T-helper 2 cell treated with Interferon-gamma antibody and Interleukin-4, amounts not matched to agents 5 μg/mL and 100 μg/mL, for 36 hours (primary cell): Measurements from ENCODE around the gene KCNMB1.

Experiments used
- DNase-seq: peaks from one replicate; pipeline ENCODE4 v3.0.0; 2021; ENCODE audit warnings: low spot score
- H3K27ac Mint-ChIP-seq: one replicate; pipeline ENCODE4 v1.8.0; 2021; ENCODE audit warnings: mild to moderate bottlenecking, mixed read lengths
- H3K27me3 Mint-ChIP-seq: one replicate; pipeline ENCODE4 v1.8.0; 2021; ENCODE audit warnings: low read depth, mixed read lengths
- H3K36me3 Mint-ChIP-seq: one replicate; pipeline ENCODE4 v1.8.0; 2021; ENCODE audit warnings: low read depth, mixed read lengths
- H3K4me1 Mint-ChIP-seq: one replicate; pipeline ENCODE4 v1.8.0; 2021; ENCODE audit warnings: low read depth, mixed read lengths
- H3K4me3 Mint-ChIP-seq: one replicate; pipeline ENCODE4 v1.8.0; 2022; ENCODE audit warnings: mild to moderate bottlenecking, moderate library complexity, mixed read lengths
- H3K9me3 Mint-ChIP-seq: one replicate; pipeline ENCODE4 v1.8.0; 2021; ENCODE audit warnings: mixed read lengths

KCNMB1 gene

DNA sequence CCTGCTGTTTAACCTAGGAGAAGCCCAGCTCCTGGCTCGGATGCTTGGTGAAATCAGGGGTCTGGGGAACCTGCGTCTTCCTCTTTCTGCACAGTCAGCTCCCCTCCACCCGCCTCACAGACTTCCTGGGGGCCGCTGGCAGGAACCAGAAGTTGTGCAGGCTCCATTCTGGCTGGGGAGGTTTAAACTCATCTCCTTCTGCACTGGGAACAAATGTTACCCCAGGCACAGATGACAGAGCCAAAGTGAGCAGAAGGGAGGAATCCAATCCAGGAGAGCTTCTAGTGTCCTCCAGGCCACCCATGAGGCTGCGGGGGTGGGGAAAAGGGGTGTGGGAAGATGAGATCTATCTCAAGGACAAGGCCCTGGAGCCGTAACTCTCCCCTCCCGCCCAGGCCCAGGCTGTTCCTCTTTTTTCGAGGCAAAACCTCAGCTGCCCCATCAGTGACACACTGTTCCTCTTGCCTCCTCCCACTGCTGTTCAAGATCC is 31.2 kb downstream of the KCNMB1 start:
- Mint-ChIP-seq H3K4me1 (peaks cover 5% of the 10 kb centered on the region), H3K27me3 (peaks cover 20% of the 10 kb centered on the region), H3K36me3 (no peaks in the 10 kb centered on the region), H3K4me3 (no peak overlapping the region), H3K9me3 (no peaks in the 10 kb centered on the region), H3K27ac (no peak overlapping the region)
- no peak for DNase-seq

DNA sequence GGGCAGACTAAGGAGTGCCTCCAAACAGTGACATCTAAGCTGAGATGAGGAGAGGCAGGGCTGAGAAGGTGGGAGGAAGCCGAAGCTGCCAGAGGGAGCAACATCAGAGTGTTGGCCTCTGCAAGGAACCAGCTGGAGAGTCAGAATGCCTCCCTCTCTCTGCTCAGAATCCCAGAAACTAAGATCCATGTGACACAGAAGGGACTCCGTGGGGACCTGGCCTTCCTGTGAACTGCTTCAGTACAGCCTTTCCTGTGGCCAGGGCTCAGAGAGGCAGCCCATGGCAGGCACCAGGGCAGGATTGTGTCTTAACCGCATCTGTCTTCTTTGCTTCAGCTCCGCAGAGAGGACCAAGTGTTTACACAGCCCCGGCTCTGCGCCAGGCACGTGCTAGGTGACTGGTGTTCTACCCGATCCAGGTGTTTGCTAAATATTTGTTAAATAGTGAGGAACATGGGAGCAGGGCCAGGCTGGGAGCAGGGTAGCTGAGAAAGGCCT is 33.5 kb downstream of the KCNMB1 start:
- Mint-ChIP-seq H3K27me3 (peaks cover 39% of the 10 kb centered on the region), H3K9me3 (no peaks in the 10 kb centered on the region), H3K36me3 (no peaks in the 10 kb centered on the region), H3K4me3 (no peak overlapping the region), H3K4me1 (peaks cover 2% of the 10 kb centered on the region), H3K27ac (no peak overlapping the region)
- no peak for DNase-seq

- Mint-ChIP-seq H3K27ac (no peak overlapping the region), H3K27me3 (peaks cover 50% of the 10 kb centered on the region), H3K9me3 (no peaks in the 10 kb centered on the region), H3K36me3 (no peaks in the 10 kb centered on the region), H3K4me1 (peaks cover 2% of the 10 kb centered on the region), H3K4me3 (no peak overlapping the region)
- no peak for DNase-seq
Observed at GRCh38 chr5:170353961-170354360, 35.2 kb downstream of the KCNMB1 start.

DNA sequence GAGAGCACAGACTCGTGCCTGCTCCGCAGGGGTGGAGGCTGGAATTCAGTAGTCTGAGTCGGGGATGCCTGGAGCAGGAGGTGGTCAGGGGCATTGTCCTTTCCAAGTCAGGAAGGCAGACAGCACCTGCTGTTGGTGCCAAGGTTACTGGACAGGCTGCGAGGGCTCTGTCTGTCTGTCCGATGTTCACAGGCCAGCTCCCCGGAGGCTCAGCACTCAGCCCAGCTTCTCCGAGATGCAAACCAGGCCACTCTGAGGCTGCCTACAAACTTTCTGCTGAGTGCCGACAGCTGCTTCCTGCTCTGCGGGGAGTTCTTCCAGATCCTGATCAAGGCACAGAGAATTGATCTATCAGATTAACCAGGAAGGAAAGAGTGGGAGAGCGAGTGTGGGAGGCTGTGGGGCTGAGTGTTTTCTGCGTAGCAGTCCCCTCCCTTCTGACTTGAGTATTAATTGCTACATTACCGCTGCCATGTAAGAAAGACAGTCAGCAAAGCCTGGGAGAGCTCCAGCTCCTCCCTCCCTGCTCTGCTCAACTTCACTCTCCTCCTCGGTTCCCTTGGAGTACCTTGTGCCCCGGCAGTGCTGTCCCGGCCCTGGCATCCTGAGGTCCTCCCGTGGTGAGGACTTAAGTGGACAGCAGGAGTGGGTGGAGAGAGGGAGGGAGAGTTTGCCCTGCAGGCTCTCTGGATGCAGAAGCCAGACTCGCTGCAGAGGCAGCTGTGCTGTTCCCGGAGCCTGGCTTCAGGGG is 36.0 kb downstream of the KCNMB1 start:
- H3K36me3 Mint-ChIP-seq, result no peaks in the 10 kb centered on the region
- no peak overlapping the region for H3K27ac Mint-ChIP-seq
- peak; percentile 4 for DNase-seq
- H3K9me3 Mint-ChIP-seq, result no peaks in the 10 kb centered on the region
- peaks cover 58% of the 10 kb centered on the region for H3K27me3 Mint-ChIP-seq
- no peak overlapping the region for H3K4me3 Mint-ChIP-seq
- H3K4me1 Mint-ChIP-seq, result peaks cover 5% of the 10 kb centered on the region

DNA sequence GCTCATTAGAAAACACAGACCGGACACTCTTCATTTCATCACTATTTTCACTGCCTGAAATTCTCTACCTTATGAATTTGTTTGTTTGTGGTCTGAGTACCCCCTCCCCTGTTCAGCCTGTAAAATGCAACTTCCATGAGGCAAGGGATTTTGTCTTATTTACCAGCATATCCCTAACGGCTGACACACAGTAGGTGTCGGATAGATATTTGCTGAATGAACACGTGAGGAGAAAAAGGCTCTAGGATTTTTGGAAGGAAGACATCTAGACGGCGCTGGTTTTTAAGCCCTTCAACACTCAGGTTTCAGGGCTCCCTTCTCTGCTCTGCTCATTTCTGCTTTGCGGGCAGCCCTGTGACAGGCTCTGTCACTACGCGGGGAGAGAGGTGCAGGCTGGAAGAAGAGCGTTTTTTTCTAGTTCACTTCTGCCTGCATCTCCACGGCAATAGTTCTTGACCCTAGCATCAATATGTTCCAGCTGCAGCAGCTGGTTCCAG is 41.0 kb downstream of the KCNMB1 start:
- DNase-seq, result no peak
- no peak overlapping the region for H3K27ac Mint-ChIP-seq
- H3K36me3 Mint-ChIP-seq, result no peaks in the 10 kb centered on the region
- H3K4me3 Mint-ChIP-seq, result no peak overlapping the region
- H3K27me3 Mint-ChIP-seq, result peaks cover 59% of the 10 kb centered on the region
- no peaks in the 10 kb centered on the region for H3K9me3 Mint-ChIP-seq
- H3K4me1 Mint-ChIP-seq, result peaks cover 5% of the 10 kb centered on the region

DNA sequence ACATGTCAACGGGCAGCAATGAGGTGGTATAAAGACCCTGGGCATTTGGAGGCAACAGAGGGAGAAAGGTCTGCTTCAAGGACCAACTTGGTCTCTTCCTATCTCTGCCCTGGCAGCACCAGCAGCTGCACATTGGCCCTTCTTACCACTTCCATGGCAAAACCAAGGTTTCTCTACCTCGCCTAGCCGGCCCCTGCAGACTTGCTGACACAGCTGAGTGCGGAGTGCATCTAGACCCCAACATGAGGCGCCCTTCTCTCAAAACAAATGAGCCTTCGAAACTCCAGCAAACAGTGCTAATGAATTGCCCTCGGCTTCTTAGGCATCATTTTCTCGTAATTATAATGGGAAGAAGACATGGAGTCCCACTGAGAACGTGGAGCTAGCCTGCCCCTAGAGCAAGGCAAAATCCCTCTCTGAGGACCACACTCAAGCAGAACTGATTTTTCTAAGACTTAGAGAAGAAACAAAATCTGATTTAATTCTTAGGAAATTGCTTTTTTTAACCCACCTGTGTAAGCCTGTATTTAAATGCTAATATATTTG is 42.1 kb downstream of the KCNMB1 start:
- no peak for DNase-seq
- no peak overlapping the region for H3K27ac Mint-ChIP-seq
- H3K4me1 Mint-ChIP-seq, result peaks cover 3% of the 10 kb centered on the region
- peaks cover 50% of the 10 kb centered on the region for H3K27me3 Mint-ChIP-seq
- no peaks in the 10 kb centered on the region for H3K36me3 Mint-ChIP-seq
- no peak overlapping the region for H3K4me3 Mint-ChIP-seq
- H3K9me3 Mint-ChIP-seq, result no peaks in the 10 kb centered on the region

- DNase-seq, result no peak
- Mint-ChIP-seq H3K4me3 (no peak overlapping the region), H3K9me3 (no peaks in the 10 kb centered on the region), H3K4me1 (peaks cover 3% of the 10 kb centered on the region), H3K27me3 (peaks cover 41% of the 10 kb centered on the region), H3K27ac (no peak overlapping the region), H3K36me3 (no peaks in the 10 kb centered on the region)
Observed at GRCh38 chr5:170345971-170346370, 43.2 kb downstream of the KCNMB1 start.

DNA sequence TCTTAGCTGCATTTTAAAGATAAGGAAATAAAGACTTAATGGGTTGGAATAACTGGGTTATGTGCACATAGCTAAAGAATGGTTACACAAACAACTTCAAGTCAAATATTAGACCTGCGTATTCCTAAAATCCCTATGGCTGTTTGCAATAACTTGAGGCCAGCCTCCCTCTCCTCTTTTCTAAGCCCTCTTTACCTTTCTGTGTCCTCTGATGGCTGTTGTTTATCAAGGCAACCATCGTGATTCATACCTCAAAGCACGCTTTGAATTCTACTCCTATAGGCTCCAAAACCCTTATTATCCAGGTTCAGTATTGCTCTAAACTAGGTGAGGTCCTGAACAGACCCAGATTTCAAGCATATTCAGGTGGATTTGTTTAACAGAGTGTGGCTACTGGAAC is 46.0 kb downstream of the KCNMB1 start:
- DNase-seq, result no peak
- H3K9me3 Mint-ChIP-seq, result no peaks in the 10 kb centered on the region
- H3K4me1 Mint-ChIP-seq, result peaks cover 11% of the 10 kb centered on the region
- H3K36me3 Mint-ChIP-seq, result no peaks in the 10 kb centered on the region
- no peak overlapping the region for H3K27ac Mint-ChIP-seq
- H3K27me3 Mint-ChIP-seq, result peaks cover 19% of the 10 kb centered on the region
- H3K4me3 Mint-ChIP-seq, result no peak overlapping the region

DNA sequence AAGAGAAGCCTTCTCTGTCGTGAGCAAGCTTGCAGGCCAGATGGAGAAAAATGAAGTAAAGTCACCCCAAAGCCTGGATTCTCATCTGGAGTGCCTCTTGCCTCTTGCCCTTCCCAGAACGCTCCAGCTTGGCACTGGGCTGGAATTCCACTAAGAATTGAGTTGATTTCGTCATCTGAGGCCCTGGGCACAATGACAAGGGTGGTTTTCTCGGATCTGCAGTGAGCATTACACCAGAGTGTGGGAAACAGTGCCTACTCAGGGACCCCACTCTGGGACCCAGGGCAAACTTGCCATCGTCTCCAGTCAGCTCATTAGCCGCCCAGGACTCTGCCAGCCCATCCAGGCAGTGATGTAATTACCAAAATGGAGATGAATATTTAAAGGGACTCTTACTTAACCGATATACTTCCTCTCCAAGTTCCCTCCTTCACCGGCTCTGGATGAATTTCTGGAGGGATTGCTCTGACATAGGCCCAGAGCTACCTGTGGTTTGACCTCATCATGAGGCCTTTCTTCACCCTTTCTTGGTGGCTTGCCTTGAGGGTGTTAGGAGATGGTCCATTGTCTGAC is 46.9 kb downstream of the KCNMB1 start:
- no peak overlapping the region for H3K4me3 Mint-ChIP-seq
- no peak for DNase-seq
- peaks cover 12% of the 10 kb centered on the region for H3K27me3 Mint-ChIP-seq
- no peak overlapping the region for H3K27ac Mint-ChIP-seq
- H3K9me3 Mint-ChIP-seq, result no peaks in the 10 kb centered on the region
- H3K36me3 Mint-ChIP-seq, result no peaks in the 10 kb centered on the region
- H3K4me1 Mint-ChIP-seq, result peaks cover 17% of the 10 kb centered on the region

DNA sequence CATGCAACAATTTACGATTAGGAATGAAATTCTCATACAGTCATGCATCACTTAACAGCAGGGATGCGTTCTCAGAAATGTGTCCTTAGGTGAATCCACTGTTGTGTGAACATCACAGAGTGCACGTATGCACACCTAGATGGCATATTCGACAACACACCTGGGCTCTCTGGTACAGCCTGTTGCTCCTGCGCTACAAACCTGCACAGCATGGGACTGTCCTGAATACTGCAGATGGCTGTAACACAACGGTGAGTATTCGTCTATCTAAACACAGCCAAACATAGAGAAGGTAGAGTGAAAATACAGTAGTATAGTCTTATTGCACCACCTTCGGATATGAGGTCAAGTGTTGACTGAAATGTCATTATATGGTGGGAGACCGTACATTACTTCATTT is 47.6 kb downstream of the KCNMB1 start:
- peaks cover 23% of the 10 kb centered on the region for H3K4me1 Mint-ChIP-seq
- no peaks in the 10 kb centered on the region for H3K9me3 Mint-ChIP-seq
- peaks cover 7% of the 10 kb centered on the region for H3K27me3 Mint-ChIP-seq
- H3K4me3 Mint-ChIP-seq, result no peak overlapping the region
- DNase-seq, result no peak
- no peak overlapping the region for H3K27ac Mint-ChIP-seq
- no peaks in the 10 kb centered on the region for H3K36me3 Mint-ChIP-seq

DNA sequence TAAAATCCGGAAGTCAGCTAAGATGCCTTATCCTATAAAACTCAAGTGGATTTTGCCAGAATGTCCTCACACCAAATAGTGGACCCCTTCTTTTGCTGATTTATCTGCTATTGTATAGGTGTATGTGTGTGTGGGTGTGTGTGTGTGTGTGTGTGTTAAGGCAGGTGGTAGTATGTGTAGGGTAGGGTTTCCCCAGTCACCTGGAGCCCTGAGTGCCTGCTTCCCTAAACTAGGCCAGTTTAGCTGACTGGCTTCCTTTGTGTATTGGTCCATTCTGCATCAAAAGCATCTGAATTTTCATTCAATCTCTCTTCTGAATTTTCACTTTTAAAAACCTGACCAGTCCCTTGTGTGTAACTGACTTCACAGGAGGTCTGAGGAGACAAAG is 49.4 kb downstream of the KCNMB1 start:
- peaks cover 35% of the 10 kb centered on the region for H3K4me1 Mint-ChIP-seq
- H3K4me3 Mint-ChIP-seq, result no peak overlapping the region
- no peaks in the 10 kb centered on the region for H3K36me3 Mint-ChIP-seq
- no peak for DNase-seq
- H3K27ac Mint-ChIP-seq, result no peak overlapping the region
- H3K9me3 Mint-ChIP-seq, result no peaks in the 10 kb centered on the region
- H3K27me3 Mint-ChIP-seq, result peaks cover 3% of the 10 kb centered on the region

GRCh38 chr5:170338933-170339779 is 50.0 kb downstream of the KCNMB1 start:
- Mint-ChIP-seq H3K4me3 (no peak overlapping the region), H3K27me3 (peaks cover 3% of the 10 kb centered on the region), H3K36me3 (no peaks in the 10 kb centered on the region), H3K4me1 (peaks cover 35% of the 10 kb centered on the region), H3K27ac (no peak overlapping the region), H3K9me3 (no peaks in the 10 kb centered on the region)
- peak; percentile 52 for DNase-seq

GRCh38 chr5:170338291-170338690 is 50.9 kb downstream of the KCNMB1 start:
- Mint-ChIP-seq H3K27ac (no peak overlapping the region), H3K4me1 (peaks cover 35% of the 10 kb centered on the region), H3K9me3 (no peaks in the 10 kb centered on the region)

More at GRCh38 chr5:170338291-170338690, 50.9 kb downstream of the KCNMB1 start:
- H3K36me3 Mint-ChIP-seq, result no peaks in the 10 kb centered on the region
- H3K4me3 Mint-ChIP-seq, result no peak overlapping the region
- no peaks in the 10 kb centered on the region for H3K27me3 Mint-ChIP-seq
- no peak for DNase-seq
